ENCODE results near the gene ALG10.
"Not testable (repeated sequence)": the region's sequence is repeated elsewhere in the genome, so short reads cannot be mapped to it uniquely, and the experiment has no call there.

ALG10 gene, protein sequence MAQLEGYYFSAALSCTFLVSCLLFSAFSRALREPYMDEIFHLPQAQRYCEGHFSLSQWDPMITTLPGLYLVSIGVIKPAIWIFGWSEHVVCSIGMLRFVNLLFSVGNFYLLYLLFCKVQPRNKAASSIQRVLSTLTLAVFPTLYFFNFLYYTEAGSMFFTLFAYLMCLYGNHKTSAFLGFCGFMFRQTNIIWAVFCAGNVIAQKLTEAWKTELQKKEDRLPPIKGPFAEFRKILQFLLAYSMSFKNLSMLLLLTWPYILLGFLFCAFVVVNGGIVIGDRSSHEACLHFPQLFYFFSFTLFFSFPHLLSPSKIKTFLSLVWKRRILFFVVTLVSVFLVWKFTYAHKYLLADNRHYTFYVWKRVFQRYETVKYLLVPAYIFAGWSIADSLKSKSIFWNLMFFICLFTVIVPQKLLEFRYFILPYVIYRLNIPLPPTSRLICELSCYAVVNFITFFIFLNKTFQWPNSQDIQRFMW

GRCh38 chr12:34022079-34022830 lies at the start of gene ALG10:
ALG10 (plus strand) TSS chr12:34022496; CDS start chr12:34022600, 104 bp downstream.
- H3K36me3 Mint-ChIP-seq (ENCODE audit: low read depth): peaks cover 2% of the 10 kb centered on the region
- peaks cover 18% of the 10 kb centered on the region for H3K4me1 Mint-ChIP-seq (ENCODE audit: low read depth)
- H3K27ac Mint-ChIP-seq: peak within 1 kb of the TSS; percentile 94

DNA sequence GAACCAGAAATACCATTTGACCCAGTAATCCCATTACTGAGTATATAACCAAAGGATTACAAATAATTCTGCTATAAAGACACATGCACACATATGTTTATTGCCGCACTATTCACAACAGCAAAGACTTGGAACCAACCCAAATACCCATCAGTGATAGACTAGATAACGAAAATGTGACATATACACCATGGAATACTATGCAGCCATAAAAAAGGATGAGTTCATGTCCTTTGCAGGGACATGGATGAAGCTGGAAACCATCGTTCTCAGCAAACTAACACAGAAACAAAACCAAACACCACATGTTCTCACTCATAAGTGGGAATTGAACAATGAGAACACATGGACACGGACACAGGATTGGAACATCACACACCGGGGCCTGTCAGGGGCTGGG lies 49.4 kb upstream of the ALG10 start:
- not testable (repeated sequence) for H3K9me3 Mint-ChIP-seq; H3K4me3 Mint-ChIP-seq; H3K27me3 Mint-ChIP-seq (ENCODE audit: low read depth); H3K27ac Mint-ChIP-seq; H3K4me1 Mint-ChIP-seq (ENCODE audit: low read depth); H3K36me3 Mint-ChIP-seq (ENCODE audit: low read depth)

More at GRCh38 chr12:34022079-34022830, at the start of gene ALG10:
- no peaks in the 10 kb centered on the region for H3K27me3 Mint-ChIP-seq (ENCODE audit: low read depth)
- H3K9me3 Mint-ChIP-seq: no peaks in the 10 kb centered on the region
- peak within 1 kb of the TSS; percentile 97 for H3K4me3 Mint-ChIP-seq

GRCh38 chr12:33977887-33978286 lies 44.4 kb upstream of the ALG10 start:
- Mint-ChIP-seq H3K27ac (no peak overlapping the region), H3K4me1 (ENCODE audit: low read depth) (no peaks in the 10 kb centered on the region), H3K9me3 (peaks cover 3% of the 10 kb centered on the region), H3K4me3 (no peak overlapping the region), H3K27me3 (ENCODE audit: low read depth) (no peaks in the 10 kb centered on the region), H3K36me3 (ENCODE audit: low read depth) (no peaks in the 10 kb centered on the region)

- no peaks in the 10 kb centered on the region for H3K27me3 Mint-ChIP-seq (ENCODE audit: low read depth)
- no peaks in the 10 kb centered on the region for H3K9me3 Mint-ChIP-seq
- H3K27ac Mint-ChIP-seq: no peak overlapping the region
These were observed 34.0 kb upstream of the ALG10 start for GRCh38 chr12:33988197-33988805.

GRCh38 chr12:33988913-33989312 lies 33.4 kb upstream of the ALG10 start:
- Mint-ChIP-seq H3K4me1 (ENCODE audit: low read depth) (no peaks in the 10 kb centered on the region), H3K4me3 (no peak overlapping the region), H3K27me3 (ENCODE audit: low read depth) (no peaks in the 10 kb centered on the region), H3K36me3 (ENCODE audit: low read depth) (no peaks in the 10 kb centered on the region), H3K27ac (no peak overlapping the region), H3K9me3 (no peaks in the 10 kb centered on the region)

More at GRCh38 chr12:33988197-33988805, 34.0 kb upstream of the ALG10 start:
- no peaks in the 10 kb centered on the region for H3K4me1 Mint-ChIP-seq (ENCODE audit: low read depth)
- H3K4me3 Mint-ChIP-seq: no peak overlapping the region
- no peaks in the 10 kb centered on the region for H3K36me3 Mint-ChIP-seq (ENCODE audit: low read depth)

- no peaks in the 10 kb centered on the region for H3K4me1 Mint-ChIP-seq (ENCODE audit: low read depth)
These were observed 27.2 kb upstream of the ALG10 start for GRCh38 chr12:33994857-33995808.

GRCh38 chr12:34008835-34009234 lies 13.5 kb upstream of the ALG10 start:
- H3K36me3 Mint-ChIP-seq (ENCODE audit: low read depth); H3K27ac Mint-ChIP-seq; H3K27me3 Mint-ChIP-seq (ENCODE audit: low read depth); H3K4me3 Mint-ChIP-seq; H3K4me1 Mint-ChIP-seq (ENCODE audit: low read depth); H3K9me3 Mint-ChIP-seq: not testable (repeated sequence)

More at GRCh38 chr12:33994857-33995808, 27.2 kb upstream of the ALG10 start:
- no peaks in the 10 kb centered on the region for H3K9me3 Mint-ChIP-seq
- no peak overlapping the region for H3K27ac Mint-ChIP-seq
- H3K27me3 Mint-ChIP-seq (ENCODE audit: low read depth): no peaks in the 10 kb centered on the region
- no peaks in the 10 kb centered on the region for H3K36me3 Mint-ChIP-seq (ENCODE audit: low read depth)
- no peak overlapping the region for H3K4me3 Mint-ChIP-seq

- Mint-ChIP-seq H3K27me3 (ENCODE audit: low read depth) (peaks cover 4% of the 10 kb centered on the region), H3K4me1 (ENCODE audit: low read depth) (peaks cover 9% of the 10 kb centered on the region), H3K4me3 (no peak overlapping the region), H3K9me3 (peaks cover 4% of the 10 kb centered on the region), H3K27ac (no peak overlapping the region), H3K36me3 (ENCODE audit: low read depth) (no peaks in the 10 kb centered on the region)
These were observed 5.9 kb upstream of the ALG10 start for GRCh38 chr12:34016361-34016760.

DNA sequence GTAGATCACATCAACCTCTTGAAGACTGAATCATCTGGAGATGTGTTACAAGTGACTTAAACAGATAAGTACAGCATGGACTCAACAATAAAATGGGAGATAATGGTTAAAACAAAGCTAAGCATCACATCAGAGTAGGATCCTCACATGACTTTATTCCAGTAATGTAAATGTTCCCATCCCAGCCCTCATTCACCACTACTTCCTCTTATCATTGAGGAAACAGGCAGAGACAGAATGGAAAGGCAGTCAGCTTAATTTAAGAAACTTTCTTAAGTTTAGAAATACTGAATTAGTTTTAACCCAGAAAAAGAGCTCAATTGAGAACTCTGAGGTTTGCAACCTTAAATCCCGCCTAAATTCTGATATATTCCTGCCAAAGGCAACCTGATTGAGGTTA lies 1.2 kb upstream of the ALG10 start:
- Mint-ChIP-seq H3K4me3 (no peak overlapping the region), H3K9me3 (peaks cover 2% of the 10 kb centered on the region), H3K27ac (no peak overlapping the region), H3K27me3 (ENCODE audit: low read depth) (no peaks in the 10 kb centered on the region), H3K4me1 (ENCODE audit: low read depth) (peaks cover 18% of the 10 kb centered on the region), H3K36me3 (ENCODE audit: low read depth) (peaks cover 2% of the 10 kb centered on the region)

- H3K4me1 Mint-ChIP-seq (ENCODE audit: low read depth); H3K9me3 Mint-ChIP-seq; H3K36me3 Mint-ChIP-seq (ENCODE audit: low read depth); H3K4me3 Mint-ChIP-seq; H3K27ac Mint-ChIP-seq; H3K27me3 Mint-ChIP-seq (ENCODE audit: low read depth): not testable (repeated sequence)
These were observed 5.4 kb downstream of the ALG10 start for GRCh38 chr12:34027661-34028060.

GRCh38 chr12:34030591-34030990 lies 8.3 kb downstream of the ALG10 start:
- Mint-ChIP-seq H3K36me3 (ENCODE audit: low read depth) (no peaks in the 10 kb centered on the region), H3K27me3 (ENCODE audit: low read depth) (no peaks in the 10 kb centered on the region)

DNA sequence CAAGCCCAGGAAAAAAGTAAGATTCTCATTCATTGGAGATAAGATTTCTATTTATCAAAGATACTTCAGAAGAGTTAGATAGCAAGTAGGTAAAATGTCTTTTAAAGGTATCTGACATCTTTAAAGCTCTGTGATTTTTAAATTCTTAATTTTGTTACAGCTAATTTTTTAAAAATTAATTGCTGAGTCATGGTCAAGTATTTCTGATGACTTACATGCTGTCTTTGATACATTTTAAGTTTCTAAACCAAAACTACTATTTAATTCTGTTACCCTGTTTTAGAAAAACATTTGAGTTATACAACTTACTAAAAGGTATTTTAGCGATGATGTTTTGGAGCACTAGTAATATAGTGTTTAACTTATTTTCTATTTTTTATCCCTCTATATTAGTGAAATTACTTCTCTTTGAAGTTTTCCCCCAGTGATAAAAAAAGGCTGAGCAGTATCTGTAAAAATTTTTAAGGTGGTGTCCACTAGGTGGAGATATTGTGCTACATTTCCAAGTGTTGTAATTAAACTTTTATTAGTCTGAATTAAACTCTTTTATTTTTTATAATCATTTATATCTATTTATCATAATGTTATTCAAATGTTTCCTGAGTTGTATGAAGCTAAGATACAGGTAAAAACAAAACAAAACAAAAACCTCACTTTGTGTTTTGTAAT lies 11.5 kb downstream of the ALG10 start:
- H3K9me3 Mint-ChIP-seq: no peaks in the 10 kb centered on the region
- H3K4me1 Mint-ChIP-seq (ENCODE audit: low read depth): no peaks in the 10 kb centered on the region
- no peaks in the 10 kb centered on the region for H3K27me3 Mint-ChIP-seq (ENCODE audit: low read depth)
- no peak overlapping the region for H3K27ac Mint-ChIP-seq
- H3K36me3 Mint-ChIP-seq (ENCODE audit: low read depth): no peaks in the 10 kb centered on the region
- H3K4me3 Mint-ChIP-seq: no peak overlapping the region

More at GRCh38 chr12:34030591-34030990, 8.3 kb downstream of the ALG10 start:
- no peak overlapping the region for H3K4me3 Mint-ChIP-seq
- H3K27ac Mint-ChIP-seq: no peak overlapping the region
- no peaks in the 10 kb centered on the region for H3K9me3 Mint-ChIP-seq
- H3K4me1 Mint-ChIP-seq (ENCODE audit: low read depth): no peaks in the 10 kb centered on the region

GRCh38 chr12:34038357-34038756 lies 16.1 kb downstream of the ALG10 start:
- H3K9me3 Mint-ChIP-seq; H3K27me3 Mint-ChIP-seq (ENCODE audit: low read depth); H3K36me3 Mint-ChIP-seq (ENCODE audit: low read depth); H3K4me3 Mint-ChIP-seq; H3K27ac Mint-ChIP-seq; H3K4me1 Mint-ChIP-seq (ENCODE audit: low read depth): not testable (repeated sequence)
